ENCODE results near the gene PYGL.
"Not testable (repeated sequence)": the region's sequence is repeated elsewhere in the genome, so short reads cannot be mapped to it uniquely, and the experiment has no call there.

PYGL gene

GRCh38 chr14:50943943-50944646 is at the start of gene PYGL:
Gene PYGL, minus strand, starts transcription at chr14:50944483. Its CDS starts 80 bp downstream, at chr14:50944403.
- DNase-seq: no peak

GRCh38 chr14:50985859-50986331 is 41.6 kb upstream of the PYGL start:
- no peak for DNase-seq

- DNase-seq: no peak
These were observed 41.0 kb upstream of the PYGL start for GRCh38 chr14:50985124-50985858.

GRCh38 chr14:50984036-50984710 is 39.9 kb upstream of the PYGL start:
- no peak for DNase-seq

GRCh38 chr14:50979941-50980850 is 35.9 kb upstream of the PYGL start:
- DNase-seq: no peak

GRCh38 chr14:50978888-50979287 is 34.6 kb upstream of the PYGL start:
- no peak for DNase-seq

- DNase-seq: no peak
These were observed 34.2 kb upstream of the PYGL start for GRCh38 chr14:50978529-50978871.

GRCh38 chr14:50977863-50978528 is 33.7 kb upstream of the PYGL start:
- no peak for DNase-seq

GRCh38 chr14:50974118-50974517 is 29.8 kb upstream of the PYGL start:
- no peak for DNase-seq

- no peak for DNase-seq
These were observed 28.5 kb upstream of the PYGL start for GRCh38 chr14:50972734-50973133.

- no peak for DNase-seq
These were observed 26.9 kb upstream of the PYGL start for GRCh38 chr14:50970886-50971781.

GRCh38 chr14:50967790-50968189 is 23.5 kb upstream of the PYGL start:
- DNase-seq: no peak

GRCh38 chr14:50967103-50967502 is 22.8 kb upstream of the PYGL start:
- DNase-seq: no peak

GRCh38 chr14:50964683-50965390 is 20.6 kb upstream of the PYGL start:
- DNase-seq: no peak

- DNase-seq: no peak
These were observed 19.6 kb upstream of the PYGL start for GRCh38 chr14:50963919-50964318.

- DNase-seq: no peak
These were observed 17.4 kb upstream of the PYGL start for GRCh38 chr14:50961605-50962221.

GRCh38 chr14:50957296-50957695 is 13.0 kb upstream of the PYGL start:
- DNase-seq: no peak

GRCh38 chr14:50956421-50956820 is 12.1 kb upstream of the PYGL start:
- DNase-seq: not testable (repeated sequence)

GRCh38 chr14:50955373-50956043 is 11.2 kb upstream of the PYGL start:
- DNase-seq: no peak
